ENCODE results near the gene ARHGAP4. TPM values are rescaled to one million over a fixed set of nuclear protein-coding genes. Genes with fewer than 3 reads are reported as not detected.

Gene ARHGAP4
- total and polyA plus RNA-seq, 10 of the 15 experiments (the other 5 are each of a cell fraction or from before 2014, with no cell fraction given), result 0.71 to 120 (median 44.3) TPM

DNA sequence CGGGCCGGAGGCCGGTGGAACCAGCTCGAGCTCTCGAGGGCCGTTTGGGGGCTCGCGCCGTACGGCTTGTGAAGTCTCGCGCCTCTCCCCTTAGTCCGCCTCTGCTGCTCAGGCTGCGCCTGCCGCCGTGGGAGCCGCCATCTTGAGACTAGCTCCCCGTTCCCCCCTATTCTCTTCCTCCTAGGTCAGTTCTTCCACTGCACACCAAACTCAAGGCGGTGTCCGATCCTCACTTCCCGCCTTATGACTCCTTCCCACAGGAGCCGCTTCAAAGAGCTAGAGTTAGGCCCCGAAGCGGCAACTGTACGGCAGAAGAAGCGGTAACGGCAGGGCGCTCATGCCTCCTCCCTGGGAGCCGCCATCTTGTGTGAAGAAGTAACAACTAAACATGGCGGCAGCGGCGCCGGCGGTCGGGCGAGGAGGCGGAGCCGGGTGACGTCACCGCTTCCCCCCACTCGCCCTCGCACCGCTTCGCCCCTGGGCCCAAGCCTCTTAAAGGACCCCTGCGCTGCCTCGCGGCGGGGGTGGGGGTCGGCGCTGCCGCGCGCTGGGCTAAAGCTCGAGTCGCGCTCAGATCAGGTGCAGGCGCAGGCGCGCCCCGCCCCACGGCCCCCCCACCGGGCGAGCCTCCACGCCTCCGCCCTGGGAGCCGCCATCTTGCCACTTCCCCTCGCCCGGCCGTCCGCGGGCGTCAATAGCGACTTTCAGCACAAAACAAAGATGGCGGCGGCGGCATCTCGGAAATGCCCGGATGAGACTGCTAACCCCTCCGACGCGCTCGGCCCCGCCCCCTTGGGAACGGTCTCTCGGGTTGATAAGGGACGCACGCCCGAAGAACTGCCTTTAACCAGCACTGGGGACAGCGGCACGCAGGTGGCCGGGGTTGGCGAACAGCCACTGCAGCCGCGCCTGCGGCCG is 45.6 kb upstream of the ARHGAP4 start, which contains the start of gene HCFC1 (continued):
- TF ChIP-seq PRDM15 (CRISPR knock-in tag; IDR thresholded peaks at IDR 0.05) (no peak), NR2C1 (IDR thresholded peaks at IDR 0.05) (peak; percentile 85), YY1 (IDR thresholded peaks at IDR 0.05; ENCODE audit: low read depth, low read length) (peak; percentile 93), GATAD2B (conservative IDR thresholded peaks at IDR 0.05; ENCODE audit: low read depth) (peak; percentile 59; the same call in 1 of the 2 replicates)
- TF ChIP-seq, protein P1, sequence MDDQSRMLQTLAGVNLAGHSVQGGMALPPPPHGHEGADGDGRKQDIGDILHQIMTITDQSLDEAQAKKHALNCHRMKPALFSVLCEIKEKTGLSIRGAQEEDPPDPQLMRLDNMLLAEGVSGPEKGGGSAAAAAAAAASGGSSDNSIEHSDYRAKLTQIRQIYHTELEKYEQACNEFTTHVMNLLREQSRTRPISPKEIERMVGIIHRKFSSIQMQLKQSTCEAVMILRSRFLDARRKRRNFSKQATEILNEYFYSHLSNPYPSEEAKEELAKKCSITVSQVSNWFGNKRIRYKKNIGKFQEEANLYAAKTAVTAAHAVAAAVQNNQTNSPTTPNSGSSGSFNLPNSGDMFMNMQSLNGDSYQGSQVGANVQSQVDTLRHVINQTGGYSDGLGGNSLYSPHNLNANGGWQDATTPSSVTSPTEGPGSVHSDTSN (IDR thresholded peaks at IDR 0.05; ENCODE audit: insufficient replicate concordance, low read depth, low read length), result no peak

Data from GM12878 (cell line).